BJ (cell line): ENCODE data around the gene MAPKAP1. TPM values are rescaled to one million over a fixed set of nuclear protein-coding genes. Genes with fewer than 3 reads are reported as not detected.

Experiments
- CTCF ChIA-PET: fragments of 350-600 bp; formaldehyde crosslinking; extraction: SDS; loops from one replicate; lab custom pipeline; 2021; ENCODE audit warnings: antibody characterized with exemption, inconsistent platforms; lab: Yijun Ruan, JAX
- POLR2A ChIA-PET: fragments of 300-600 bp; sonication (Branson Sonifier 250); formaldehyde crosslinking; extraction: SDS; loops from one replicate; lab custom pipeline; 2021; ENCODE audit warnings: antibody characterized with exemption; lab: Charles Lee
- DNase-seq: peaks from one replicate; pipeline ENCODE4 v3.0.0-alpha.2; 2011; ENCODE audit warnings: low read depth
- H3K27me3 ChIP-seq: 2 replicates; pipeline ENCODE4 v1.6.0; 2011; ENCODE audit warnings: low read length; ENCODE audit not compliant: control insufficient read depth, insufficient read depth
- H3K36me3 ChIP-seq: 2 replicates; pipeline ENCODE4 v1.5.1; 2011; ENCODE audit warnings: low read length; ENCODE audit not compliant: control insufficient read depth, insufficient read depth
- H3K4me3 ChIP-seq: 2 replicates; pipeline ENCODE4 v1.5.1; 2011; ENCODE audit warnings: low read depth, mild to moderate bottlenecking, control low read depth, low read length
- CTCF ChIP-seq: IDR thresholded peaks from 2 replicates; pipeline ENCODE4 v1.5.1; 2011; ENCODE audit warnings: low read depth, mild to moderate bottlenecking, control low read depth, inconsistent platforms, low read length, moderate library complexity; ENCODE audit not compliant: insufficient read depth
- polyA plus RNA-seq: library from polyadenylated mRNA; depleted of rRNA; stranded (reverse); fragments of >200 nt; gene quantifications from 2 replicates; pipeline ENCODE4 v1.2.3, GENCODE V29; 2011

The MAPKAP1 gene
- polyA plus RNA-seq, 1 experiment, result 113 TPM

GRCh38 chr9:125529107-125529506 lies 177.9 kb downstream of the MAPKAP1 start:
- ChIA-PET CTCF (no interaction called here), POLR2A (no interaction called here)
- Histone ChIP-seq H3K36me3 (no peaks in the 10 kb centered on the region), H3K27me3 (no peaks in the 10 kb centered on the region), H3K4me3 (no peak overlapping the region)
- TF ChIP-seq CTCF, result no peak
- DNase-seq, result no peak

GRCh38 chr9:125527471-125528002 lies 179.5 kb downstream of the MAPKAP1 start:
- Histone ChIP-seq H3K4me3 (no peak overlapping the region), H3K27me3 (no peaks in the 10 kb centered on the region), H3K36me3 (no peaks in the 10 kb centered on the region)
- DNase-seq, result no peak
- ChIA-PET POLR2A (no interaction called here), CTCF (no interaction called here)
- no peak for TF ChIP-seq CTCF

GRCh38 chr9:125525921-125526631 lies 180.9 kb downstream of the MAPKAP1 start:
- DNase-seq, result no peak
- no peak for TF ChIP-seq CTCF
- Histone ChIP-seq H3K4me3 (no peak overlapping the region), H3K36me3 (no peaks in the 10 kb centered on the region), H3K27me3 (no peaks in the 10 kb centered on the region)
- ChIA-PET POLR2A (no interaction called here), CTCF (no interaction called here)

- Histone ChIP-seq H3K4me3 (no peak overlapping the region), H3K36me3 (no peaks in the 10 kb centered on the region), H3K27me3 (no peaks in the 10 kb centered on the region)
- CTCF ChIA-PET, result no interaction called here
- no peak for TF ChIP-seq CTCF
- POLR2A ChIA-PET, result no interaction called here
- no peak for DNase-seq
These were observed 182.2 kb downstream of the MAPKAP1 start for GRCh38 chr9:125524583-125525355.

- no peak for DNase-seq
- TF ChIP-seq CTCF, result no peak
- H3K36me3 ChIP-seq, result 0 out of 2 replicates have a peak, but pooled peaks cover 2% of the 10 kb centered on the region
- H3K4me3 ChIP-seq, result no peak overlapping the region
- ChIA-PET POLR2A (no interaction called here), CTCF (no interaction called here)
- no peaks in the 10 kb centered on the region for H3K27me3 ChIP-seq
These were observed 183.3 kb downstream of the MAPKAP1 start for GRCh38 chr9:125523681-125524080.
